ENCODE results near the gene CREBL2. TPM values are rescaled to one million over a fixed set of nuclear protein-coding genes. Genes with fewer than 3 reads are reported as not detected.
"Not testable (repeated sequence)": the region's sequence is repeated elsewhere in the genome, so short reads cannot be mapped to it uniquely, and the experiment has no call there.

CREBL2 gene
- polyA plus RNA-seq, 1 experiment, result 31.0 TPM

DNA sequence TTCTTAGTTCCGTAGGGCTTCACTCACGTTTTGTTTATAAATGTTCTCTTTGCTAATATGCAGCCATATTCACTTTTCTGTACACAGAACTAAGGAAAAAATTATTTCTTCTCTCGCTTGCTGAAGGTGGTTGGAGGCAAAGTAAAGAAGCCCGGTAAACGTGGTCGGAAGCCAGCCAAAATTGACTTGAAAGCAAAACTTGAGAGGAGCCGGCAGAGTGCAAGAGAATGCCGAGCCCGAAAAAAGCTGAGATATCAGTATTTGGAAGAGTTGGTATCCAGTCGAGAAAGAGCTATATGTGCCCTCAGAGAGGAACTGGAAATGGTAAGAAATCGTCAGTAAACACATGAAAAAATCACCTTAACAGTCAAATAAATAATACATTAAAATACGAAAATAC, 24.0 kb downstream of the CREBL2 start:
- ChIA-PET CTCF (interaction anchor here (1.1 to 2.1 kb wide), 2 partner anchors 10 to 23 kb away, joined by 3 to 7 read pairs; no protein-coding TSS in a partner anchor), POLR2A (no interaction called here)
- TF ChIP-seq, protein P1, sequence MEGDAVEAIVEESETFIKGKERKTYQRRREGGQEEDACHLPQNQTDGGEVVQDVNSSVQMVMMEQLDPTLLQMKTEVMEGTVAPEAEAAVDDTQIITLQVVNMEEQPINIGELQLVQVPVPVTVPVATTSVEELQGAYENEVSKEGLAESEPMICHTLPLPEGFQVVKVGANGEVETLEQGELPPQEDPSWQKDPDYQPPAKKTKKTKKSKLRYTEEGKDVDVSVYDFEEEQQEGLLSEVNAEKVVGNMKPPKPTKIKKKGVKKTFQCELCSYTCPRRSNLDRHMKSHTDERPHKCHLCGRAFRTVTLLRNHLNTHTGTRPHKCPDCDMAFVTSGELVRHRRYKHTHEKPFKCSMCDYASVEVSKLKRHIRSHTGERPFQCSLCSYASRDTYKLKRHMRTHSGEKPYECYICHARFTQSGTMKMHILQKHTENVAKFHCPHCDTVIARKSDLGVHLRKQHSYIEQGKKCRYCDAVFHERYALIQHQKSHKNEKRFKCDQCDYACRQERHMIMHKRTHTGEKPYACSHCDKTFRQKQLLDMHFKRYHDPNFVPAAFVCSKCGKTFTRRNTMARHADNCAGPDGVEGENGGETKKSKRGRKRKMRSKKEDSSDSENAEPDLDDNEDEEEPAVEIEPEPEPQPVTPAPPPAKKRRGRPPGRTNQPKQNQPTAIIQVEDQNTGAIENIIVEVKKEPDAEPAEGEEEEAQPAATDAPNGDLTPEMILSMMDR (IDR thresholded peaks at IDR 0.05; ENCODE audit: low read depth, low read length), result no peak
- no peaks in the 10 kb centered on the region for H3K27me3 ChIP-seq (ENCODE audit: control insufficient read depth, insufficient read depth, low read length)
- no peak overlapping the region for H3K4me3 ChIP-seq (ENCODE audit: low read depth, low read length)
- H3K27ac ChIP-seq (ENCODE audit: low read depth, low read length), result no peak overlapping the region
- H3K9me3 ChIP-seq (ENCODE audit: control insufficient read depth, insufficient read depth, low read length), result no peaks in the 10 kb centered on the region
- DNase-seq (ENCODE audit: low read depth, low spot score), result no peak

DNA sequence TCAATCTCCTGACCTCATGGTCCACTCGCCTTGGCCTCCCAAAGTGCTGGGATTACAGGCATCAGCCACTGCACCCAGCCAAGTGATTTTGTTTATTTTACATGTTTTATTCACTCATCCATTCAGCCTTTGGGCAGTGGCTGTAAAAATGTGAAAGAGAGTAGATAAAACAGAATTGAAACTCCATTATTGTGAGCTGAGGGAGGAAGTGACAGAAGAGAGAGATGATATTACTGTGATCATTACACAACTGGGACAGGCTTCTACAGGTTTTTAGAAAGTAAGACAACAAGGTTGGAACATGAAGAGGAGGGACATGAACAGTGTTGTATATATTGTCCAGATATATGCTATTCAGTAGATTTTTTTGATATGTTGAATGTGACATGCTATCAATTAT, 25.0 kb downstream of the CREBL2 start:
- Histone ChIP-seq H3K9me3 (ENCODE audit: control insufficient read depth, insufficient read depth, low read length) (no peaks in the 10 kb centered on the region), H3K27ac (ENCODE audit: low read depth, low read length) (no peak overlapping the region), H3K27me3 (ENCODE audit: control insufficient read depth, insufficient read depth, low read length) (no peaks in the 10 kb centered on the region), H3K4me3 (ENCODE audit: low read depth, low read length) (no peak overlapping the region)
- POLR2A ChIA-PET, result no interaction called here
- no peak for DNase-seq (ENCODE audit: low read depth, low spot score)
- CTCF ChIA-PET, result no interaction called here
- TF ChIP-seq, protein P1 (IDR thresholded peaks at IDR 0.05; ENCODE audit: low read depth, low read length), result no peak

DNA sequence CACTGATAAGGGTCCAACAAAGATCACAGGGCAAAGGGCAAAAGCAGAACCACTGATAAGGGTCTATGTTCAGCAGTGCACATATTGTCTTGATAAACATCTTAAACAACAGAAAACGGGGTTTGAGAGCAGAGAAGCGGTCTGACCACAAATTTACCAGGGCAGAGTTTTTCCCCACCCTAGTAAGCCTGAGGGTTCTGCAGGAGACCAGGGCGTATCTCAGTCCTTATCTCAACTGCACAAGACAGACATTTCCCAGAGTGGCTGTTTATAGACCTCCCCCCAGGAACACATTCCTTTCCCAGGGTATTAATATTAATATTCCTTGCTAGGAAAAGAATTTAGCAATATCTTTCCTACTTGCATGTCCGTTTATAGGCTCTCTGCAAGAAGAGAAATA, 28.3 kb downstream of the CREBL2 start:
- H3K27me3 ChIP-seq (ENCODE audit: control insufficient read depth, insufficient read depth, low read length); DNase-seq (ENCODE audit: low read depth, low spot score); H3K4me3 ChIP-seq (ENCODE audit: low read depth, low read length); H3K9me3 ChIP-seq (ENCODE audit: control insufficient read depth, insufficient read depth, low read length); POLR2A ChIA-PET; H3K27ac ChIP-seq (ENCODE audit: low read depth, low read length); CTCF ChIA-PET: not testable (repeated sequence)

DNA sequence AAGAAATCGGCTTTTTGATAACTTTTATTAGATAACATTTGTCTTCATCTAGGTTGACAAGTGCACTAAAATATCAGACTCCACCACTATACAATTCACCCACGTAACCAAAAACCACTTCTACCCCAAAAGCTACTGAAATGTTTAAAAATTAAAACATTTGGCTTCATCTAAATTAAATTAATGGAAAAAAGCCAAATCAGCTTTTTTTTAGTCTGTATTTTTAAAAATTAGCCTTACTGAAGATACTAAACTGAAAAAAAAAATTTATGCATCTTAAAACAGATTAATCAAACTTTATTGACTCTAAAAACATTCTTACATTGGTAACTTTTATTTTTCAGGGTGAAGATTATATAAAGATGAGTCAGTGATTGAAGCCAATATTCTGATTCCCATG, 30.0 kb downstream of the CREBL2 start:
- CTCF ChIA-PET, result interaction anchor here (0.6 kb wide), 1 partner anchor 18 kb away, joined by 4 read pairs; no protein-coding TSS in a partner anchor
- Histone ChIP-seq H3K27ac (ENCODE audit: low read depth, low read length) (no peak overlapping the region), H3K27me3 (ENCODE audit: control insufficient read depth, insufficient read depth, low read length) (no peaks in the 10 kb centered on the region), H3K9me3 (ENCODE audit: control insufficient read depth, insufficient read depth, low read length) (peaks cover 3% of the 10 kb centered on the region; the same call in 1 of the 2 replicates), H3K4me3 (ENCODE audit: low read depth, low read length) (no peak overlapping the region)
- TF ChIP-seq, protein P1 (IDR thresholded peaks at IDR 0.05; ENCODE audit: low read depth, low read length), result no peak
- POLR2A ChIA-PET, result no interaction called here
- no peak for DNase-seq (ENCODE audit: low read depth, low spot score)

DNA sequence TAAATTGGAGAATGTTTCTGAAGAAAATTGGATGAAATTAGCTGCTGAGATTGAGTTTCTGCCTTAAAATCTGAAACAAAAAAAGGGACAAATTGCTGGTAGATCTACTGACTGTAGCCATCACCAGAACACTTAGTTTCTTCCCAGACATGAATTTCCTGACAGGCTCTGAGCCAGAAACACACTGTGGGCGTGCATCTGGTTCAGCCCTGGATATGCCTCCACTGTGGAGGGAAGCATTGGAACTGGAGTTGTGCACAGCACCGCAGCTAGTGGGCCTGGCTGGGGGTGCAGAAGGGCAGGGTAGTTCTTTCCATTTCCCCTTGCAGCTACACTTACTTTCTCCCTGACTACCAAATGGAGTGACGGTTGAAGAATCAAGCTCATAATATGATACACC, 31.2 kb downstream of the CREBL2 start:
- no peak for DNase-seq (ENCODE audit: low read depth, low spot score)
- H3K27me3 ChIP-seq (ENCODE audit: control insufficient read depth, insufficient read depth, low read length), result no peaks in the 10 kb centered on the region
- ChIA-PET CTCF (interaction anchor here (0.5 to 0.9 kb wide), 3 partner anchors 9 to 315 kb away, joined by 3 read pairs; no protein-coding TSS in a partner anchor), POLR2A (no interaction called here)
- H3K9me3 ChIP-seq (ENCODE audit: control insufficient read depth, insufficient read depth, low read length), result peaks cover 13% of the 10 kb centered on the region
- no peak overlapping the region for H3K4me3 ChIP-seq (ENCODE audit: low read depth, low read length)
- H3K27ac ChIP-seq (ENCODE audit: low read depth, low read length), result no peak overlapping the region
- TF ChIP-seq, protein P1 (IDR thresholded peaks at IDR 0.05; ENCODE audit: low read depth, low read length), result no peak

Measured in AG04450 (cell line).